Liver (tissue), 3 donors: ENCODE measurements around the gene FN1.

Source experiments
- ATF3 ChIP-seq: IDR thresholded peaks from 2 replicates; pipeline ENCODE4 v1.6.1; 2016; ENCODE audit warnings: antibody characterized with exemption
- CTCF ChIP-seq: fragments of 150-350 bp; IDR thresholded peaks from 2 replicates; pipeline ENCODE4 v1.5.1; 2017; ENCODE audit warnings: improper control_type of control experiment, low read depth, low read length; ENCODE audit not compliant: missing input control
- EGR1 ChIP-seq, 2 donors: IDR thresholded peaks; 2 replicates each; pipeline ENCODE4 v1.6.1; 2016 to 2018; ENCODE audit warnings: antibody characterized with exemption in 2 of 2, low read depth in 2 of 2
- FOXA2 ChIP-seq: IDR thresholded peaks from 2 replicates; pipeline ENCODE4 v1.6.1; 2016; ENCODE audit warnings: antibody characterized with exemption
- GABPA ChIP-seq, 2 donors: IDR thresholded peaks in 1 of 2; conservative IDR thresholded peaks in 1 of 2; 2 replicates each; pipeline ENCODE4 v1.6.1; 2016; ENCODE audit warnings: antibody characterized with exemption in 2 of 2, mild to moderate bottlenecking in 1 of 2, moderate library complexity in 1 of 2
- HNF4A ChIP-seq, 2 donors: conservative IDR thresholded peaks; 2 replicates each; pipeline ENCODE4 v1.6.1; 2016; ENCODE audit warnings: antibody characterized with exemption in 2 of 2, mild to moderate bottlenecking in 2 of 2
- JUND ChIP-seq, 2 donors: IDR thresholded peaks; 2 replicates each; pipeline ENCODE4 v1.6.1; 2016; ENCODE audit warnings: antibody characterized with exemption in 2 of 2
- MAX ChIP-seq: IDR thresholded peaks from 2 replicates; pipeline ENCODE4 v1.6.1; 2016; ENCODE audit warnings: antibody characterized with exemption
- NR2F2 ChIP-seq: IDR thresholded peaks from 2 replicates; pipeline ENCODE4 v1.6.1; 2016; ENCODE audit warnings: antibody characterized with exemption
- REST ChIP-seq: IDR thresholded peaks from 2 replicates; pipeline ENCODE4 v1.6.1; 2016; ENCODE audit warnings: antibody characterized with exemption, mild to moderate bottlenecking
- SP1 ChIP-seq: IDR thresholded peaks from 2 replicates; pipeline ENCODE4 v1.6.1; 2018; ENCODE audit warnings: antibody characterized with exemption, mild to moderate bottlenecking
- TAF1 ChIP-seq: conservative IDR thresholded peaks from 2 replicates; pipeline ENCODE4 v1.6.1; 2016; ENCODE audit warnings: antibody characterized with exemption, mild to moderate bottlenecking
- YY1 ChIP-seq: IDR thresholded peaks from 2 replicates; pipeline ENCODE4 v1.6.1; 2016; ENCODE audit warnings: antibody characterized with exemption, mild to moderate bottlenecking
- ZBTB33 ChIP-seq: IDR thresholded peaks from 2 replicates; pipeline ENCODE4 v1.6.1; 2016; ENCODE audit warnings: antibody characterized with exemption
- donor health status: healthy.
- donor health status: healthy.

GRCh38 chr2:215394102-215394805 is 41.6 kb downstream of the FN1 start:
- no peak for TF ChIP-seq NR2F2
- TF ChIP-seq CTCF = no peak
- TF ChIP-seq SP1 = no peak
- TF ChIP-seq ZBTB33 = no peak
- TF ChIP-seq YY1 = no peak
- TF ChIP-seq TAF1 = no peak
- no peak for TF ChIP-seq GABPA (IDR thresholded peaks at IDR 0.05 in 1 of 2, conservative IDR thresholded peaks at IDR 0.05 in 1 of 2)
- TF ChIP-seq MAX = no peak
- no peak for TF ChIP-seq ATF3
- no peak for TF ChIP-seq JUND (IDR thresholded peaks at IDR 0.05)
- no peak for TF ChIP-seq REST
- TF ChIP-seq EGR1 (IDR thresholded peaks at IDR 0.05; ENCODE audit: low read depth in 2 of 2) = no peak
- no peak for TF ChIP-seq HNF4A (conservative IDR thresholded peaks at IDR 0.05)
- TF ChIP-seq FOXA2 = no peak
